Spleen (tissue), 11 donors: ENCODE results near the gene SDC3. TPM values are rescaled to one million over a fixed set of nuclear protein-coding genes. Genes with fewer than 3 reads are reported as not detected.

ENCODE experiments used
- DNase-seq: peaks from one replicate; pipeline ENCODE4 v3.0.0-alpha.2; 2020
- H3K27ac ChIP-seq, 8 donors: fragments of 200-600 bp; sonication (generic) in 7 of 8; 1 replicate in 4 of 8; 2 replicates in 4 of 8; pipeline versions ENCODE4 v1.5.0 to v1.8.0; 2016 to 2021; ENCODE audit warnings: inconsistent platforms in 4 of 8, mild to moderate bottlenecking in 4 of 8, moderate library complexity in 1 of 8
- H3K27me3 ChIP-seq, 7 donors: fragments of 200-600 bp; sonication (generic) in 6 of 7; replicated peaks in 1 of 7; 1 replicate in 4 of 7; 2 replicates in 3 of 7; pipeline versions ENCODE4 v1.5.0 to v1.8.0; 2016 to 2021; ENCODE audit warnings: inconsistent platforms in 3 of 7, mild to moderate bottlenecking in 1 of 7
- H3K36me3 ChIP-seq, 6 donors: fragments of 200-600 bp; sonication (generic) in 5 of 6; 1 replicate in 4 of 6; 2 replicates in 2 of 6; pipeline versions ENCODE4 v1.5.0 to v1.8.0; 2016 to 2021; ENCODE audit warnings: inconsistent platforms in 2 of 6
- H3K4me1 ChIP-seq, 6 donors: fragments of 200-600 bp; sonication (generic) in 5 of 6; 1 replicate in 3 of 6; 2 replicates in 3 of 6; pipeline versions ENCODE4 v1.5.0 to v1.8.0; 2016 to 2021; ENCODE audit warnings: inconsistent platforms in 3 of 6
- H3K4me3 ChIP-seq, 8 donors: fragments of 200-600 bp; sonication (generic) in 7 of 8; 1 replicate in 4 of 8; 2 replicates in 4 of 8; pipeline versions ENCODE4 v1.5.0 to v1.8.0; 2016 to 2021; ENCODE audit warnings: inconsistent platforms in 4 of 8, mild to moderate bottlenecking in 4 of 8, moderate library complexity in 2 of 8
- H3K9me3 ChIP-seq, 8 donors: fragments of 200-600 bp; sonication (generic) in 7 of 8; 1 replicate in 4 of 8; 2 replicates in 4 of 8; pipeline versions ENCODE4 v1.5.0 to v1.8.0; 2016 to 2021; ENCODE audit warnings: inconsistent platforms in 4 of 8
- CTCF ChIP-seq, 11 experiments: fragments of 200-600 bp in 7 of 11; fragments of 450-650 bp in 4 of 11; sonication (generic) in 4 of 11; IDR thresholded peaks in 8 of 11; conservative IDR thresholded peaks in 3 of 11; 1 replicate in 7 of 11; 2 replicates in 4 of 11; pipeline versions ENCODE4 v1.4.0 to v1.8.0; 2016 to 2021; ENCODE audit warnings: antibody characterized with exemption in 11 of 11, inconsistent platforms in 4 of 11, mild to moderate bottlenecking in 1 of 11
- POLR2A ChIP-seq, 3 donors: fragments of 450-650 bp; IDR thresholded peaks; one replicate each; pipeline ENCODE4 v1.5.1; 2017; ENCODE audit warnings: antibody characterized with exemption in 3 of 3, mild to moderate bottlenecking in 1 of 3
- POLR2AphosphoS5 ChIP-seq, 3 donors: sonication (generic); formaldehyde crosslinking; IDR thresholded peaks; one replicate each; pipeline ENCODE4 v1.5.1; 2017; ENCODE audit warnings: antibody characterized with exemption in 3 of 3
- WGBS, 5 donors: extraction: QIAGEN DNeasy Blood & Tissue Kit in 3 of 5; methylation state at CpG; one replicate each; pipeline versions ENCODE4 v1.1.5 to v1.1.7; 2013 to 2018; 5-methylcytosine and 5-hydroxymethylcytosine counted together
- intact Hi-C: fragments of 100-400 bp; cut with DNase I; formaldehyde crosslinking; loops from one replicate; pipeline ENCODE4 v1.15.0; 2023; ENCODE audit warnings: low total_unique reads
- polyA plus RNA-seq, 3 donors: library from polyadenylated mRNA; stranded (reverse); fragments of 200-250 nt; gene quantifications; one replicate each; pipeline ENCODE4 v1.2.1, GENCODE V29; 2013
- total RNA-seq, 7 donors: library from RNA; depleted of rRNA in 3 of 7; stranded (reverse); fragments of >200 nt in 3 of 7; fragmentation: NEBNext Ultra II Directional in 4 of 7; extraction: Animal tissue kit (Norgen Biotek cat#: 25700) in 4 of 7; gene quantifications; one replicate each; pipeline versions ENCODE4 v1.1.0 to v1.2.1, GENCODE V29; 2016 to 2021
- donor health status: healthy with polysubstance abuse.
- donor health status: DM: no; HTN: no; CAD: no; lungs with moderate emphysema.
- donor health status: DM: no; HTN: no; CAD: no.
- donor health status: Bipolar disorder and iron deficiency.
- donor health status: healthy.
- donor health status: DM: no; HTN: no; CAD: no.
- donor health status: DM: yes; HTN: yes; CAD: no.

SDC3 gene
- total and polyA plus RNA-seq, 10 donors: 8.0 to 347 (median 159) TPM

- intact Hi-C loops: no loop called here
- no peak for DNase-seq
- WGBS, 5 donors: 59 to 67% (median 63%) methylated on average over 4 to 7 of the region's 7 CpGs
- TF ChIP-seq POLR2A (IDR thresholded peaks at IDR 0.05) (no peak), CTCF (IDR thresholded peaks at IDR 0.05 in 8 of 11, conservative IDR thresholded peaks at IDR 0.05 in 3 of 11) (no peak)
- Histone ChIP-seq H3K36me3 (no peaks in the 10 kb centered on the region), H3K9me3 (no peaks in the 10 kb centered on the region), H3K27ac (no peak overlapping the region), H3K4me3 (no peak overlapping the region), H3K27me3 (no peaks in the 10 kb centered on the region), H3K4me1 (peaks cover 10 to 86% (median 35%) of the 10 kb centered on the region in 6 donors)
Observed at GRCh38 chr1:30894508-30894973, 14.0 kb downstream of the SDC3 start.

GRCh38 chr1:30893776-30894507 lies 14.6 kb downstream of the SDC3 start:
- H3K4me1 ChIP-seq: peaks cover 10 to 90% (median 37%) of the 10 kb centered on the region in 6 donors
- H3K36me3 ChIP-seq: no peaks in the 10 kb centered on the region
- DNase-seq: no peak
- WGBS, 5 donors: 62 to 78% (median 74%) methylated on average over 9 of the region's 9 CpGs
- intact Hi-C loops: no loop called here
- no peaks in the 10 kb centered on the region for H3K27me3 ChIP-seq
- TF ChIP-seq POLR2A (IDR thresholded peaks at IDR 0.05) (no peak), POLR2AphosphoS5 (IDR thresholded peaks at IDR 0.05) (no peak), CTCF (IDR thresholded peaks at IDR 0.05 in 8 of 11, conservative IDR thresholded peaks at IDR 0.05 in 3 of 11) (no peak)
- no peaks in the 10 kb centered on the region for H3K9me3 ChIP-seq
- peak overlapping the region in 1 of 8 donors; percentile 21 for H3K27ac ChIP-seq
- no peak overlapping the region for H3K4me3 ChIP-seq

GRCh38 chr1:30892671-30893073 lies 15.9 kb downstream of the SDC3 start:
- DNase-seq: no peak
- Histone ChIP-seq H3K36me3 (no peaks in the 10 kb centered on the region), H3K4me1 (peaks cover 10 to 92% (median 44%) of the 10 kb centered on the region in 6 donors), H3K9me3 (no peaks in the 10 kb centered on the region), H3K27me3 (no peaks in the 10 kb centered on the region), H3K27ac (peak overlapping the region in 3 of 8 donors; percentile 28 to 53 (median 45)), H3K4me3 (no peak overlapping the region)
- TF ChIP-seq POLR2A (IDR thresholded peaks at IDR 0.05) (no peak), POLR2AphosphoS5 (IDR thresholded peaks at IDR 0.05) (peak in 2 of 3 donors; percentile 61 to 62)
- 78 to 90% (median 86%) methylated on average over 1 to 6 of the region's 6 CpGs for whole genome bisulfite sequencing, 5 donors
- intact Hi-C loops: no loop called here

- no peak for TF ChIP-seq CTCF (IDR thresholded peaks at IDR 0.05 in 8 of 11, conservative IDR thresholded peaks at IDR 0.05 in 3 of 11)
- TF ChIP-seq POLR2AphosphoS5 (IDR thresholded peaks at IDR 0.05): no peak
- TF ChIP-seq POLR2A (IDR thresholded peaks at IDR 0.05): no peak
- H3K4me3 ChIP-seq: no peak overlapping the region
- peaks cover 10 to 91% (median 46%) of the 10 kb centered on the region in 6 donors for H3K4me1 ChIP-seq
- H3K9me3 ChIP-seq: no peaks in the 10 kb centered on the region
- no peak for DNase-seq
- H3K27me3 ChIP-seq: no peaks in the 10 kb centered on the region
- H3K27ac ChIP-seq: peak overlapping the region in 3 of 8 donors; percentile 32 to 51 (median 45)
- no peaks in the 10 kb centered on the region for H3K36me3 ChIP-seq
- intact Hi-C loops: no loop called here
- 81 to 89% (median 84%) methylated on average over 5 of the region's 5 CpGs for WGBS, 5 donors
Observed at GRCh38 chr1:30891227-30891552, 17.4 kb downstream of the SDC3 start.
